Heart left ventricle (tissue), 11 donors: ENCODE results near the gene EEF1A2. TPM values are rescaled to one million over a fixed set of nuclear protein-coding genes. Genes with fewer than 3 reads are reported as not detected.

Experiments used
- polyA plus RNA-seq, 2 donors: library from polyadenylated mRNA; stranded (reverse); fragments of 200-250 nt; gene quantifications; one replicate each; pipeline ENCODE4 v1.2.3, GENCODE V29; 2013
- total RNA-seq, 9 donors: library from RNA; depleted of rRNA in 2 of 9; stranded (reverse); fragments of >200 nt in 2 of 9; fragmentation: NEBNext Ultra II Directional in 3 of 9; extraction: Animal tissue kit (Norgen Biotek cat#: 25700) in 3 of 9; gene quantifications; one replicate each; pipeline versions ENCODE4 v1.1.0 to v1.2.4, GENCODE V29; 2016 to 2023
- donor health status: ischemic (EF 13 %, LVEDD 7.1; RV severe dilation, severe dysfunction).
- donor health status: healthy with polysubstance abuse.
- donor health status: DM: no; HTN: yes; CAD: no.
- donor health status: DM: no; HTN: no; CAD: no.
- donor health status: ischemic (EF 25% LVEDD 5.7; RV mildly dilated, moderate dysfunction).
- donor health status: healthy.
- donor health status: DM: yes; HTN: yes; CAD: no.
- donor health status: PGD.
- donor health status: nonischemic (EF 23%, LVEDD 6.1; RV moderate dilation, normal function).

The EEF1A2 gene
- total and polyA plus RNA-seq, 11 donors: 791 to 1,794 (median 1,345) TPM

Other genes starting within 250 kb of the EEF1A2 start
- gene NKAIN4, start 244.6 kb downstream of the EEF1A2 start, total RNA-seq: not detected
- not detected for gene NKAIN4, start 244.6 kb downstream of the EEF1A2 start, polyA plus RNA-seq
- 10 to 100 TPM; 14.3 to 51.6 (median 29.2) TPM for gene ARFGAP1, start 226.3 kb downstream of the EEF1A2 start, total RNA-seq
- 10 to 100 TPM; 41.8 to 43.8 TPM for gene ARFGAP1, start 226.3 kb downstream of the EEF1A2 start, polyA plus RNA-seq
- gene COL20A1, start 205.9 kb downstream of the EEF1A2 start, total RNA-seq: not detected
- not detected for gene COL20A1, start 205.9 kb downstream of the EEF1A2 start, polyA plus RNA-seq
- gene CHRNA4, start 137.7 kb downstream of the EEF1A2 start, total RNA-seq: 1 to 10 TPM in 2 of 9 donors, under 1 TPM in 2, not detected in 5; 0.16 to 1.5 (median 0.81) TPM
- gene CHRNA4, start 137.7 kb downstream of the EEF1A2 start, polyA plus RNA-seq: under 1 TPM; 0.06 to 0.23 TPM
- gene KCNQ2, start 26.4 kb downstream of the EEF1A2 start, total RNA-seq: 1 to 10 TPM in 2 of 9 donors, under 1 TPM in 2, not detected in 5; 0.06 to 2.6 (median 0.65) TPM
- not detected for gene KCNQ2, start 26.4 kb downstream of the EEF1A2 start, polyA plus RNA-seq
- gene PPDPF, start 21.7 kb upstream of the EEF1A2 start, total RNA-seq: 100 to 1,000 TPM; 182 to 424 (median 235) TPM
- 100 to 1,000 TPM; 318 to 442 TPM for gene PPDPF, start 21.7 kb upstream of the EEF1A2 start, polyA plus RNA-seq
- under 1 TPM in 3 of 9 donors, not detected in 6; 0.10 to 0.29 (median 0.14) TPM for gene PTK6, start 38.3 kb upstream of the EEF1A2 start, total RNA-seq
- gene PTK6, start 38.3 kb upstream of the EEF1A2 start, polyA plus RNA-seq: under 1 TPM in 1 of 2 donors, not detected in 1; 0.04 TPM
- gene SRMS, start 48.7 kb upstream of the EEF1A2 start, total RNA-seq: not detected
- not detected for gene SRMS, start 48.7 kb upstream of the EEF1A2 start, polyA plus RNA-seq
- under 1 TPM in 4 of 9 donors, not detected in 5; 0.16 to 0.23 (median 0.19) TPM for gene FNDC11, start 55.1 kb upstream of the EEF1A2 start, total RNA-seq
- gene FNDC11, start 55.1 kb upstream of the EEF1A2 start, polyA plus RNA-seq: under 1 TPM; 0.08 to 0.14 TPM
- gene HELZ2, start 75.2 kb upstream of the EEF1A2 start, total RNA-seq: 10 to 100 TPM; 10.4 to 34.6 (median 20.9) TPM
- 1 to 10 TPM; 7.2 to 8.8 TPM for gene HELZ2, start 75.2 kb upstream of the EEF1A2 start, polyA plus RNA-seq
- gene GMEB2, start 128.0 kb upstream of the EEF1A2 start, total RNA-seq: 10 to 100 TPM in 1 of 9 donors, 1 to 10 TPM in 8; 4.3 to 10.0 (median 5.9) TPM
- 1 to 10 TPM; 6.3 to 8.6 TPM for gene GMEB2, start 128.0 kb upstream of the EEF1A2 start, polyA plus RNA-seq
- 10 to 100 TPM in 2 of 9 donors, 1 to 10 TPM in 7; 2.9 to 15.6 (median 4.7) TPM for gene STMN3, start 154.3 kb upstream of the EEF1A2 start, total RNA-seq
- 1 to 10 TPM; 5.2 to 6.7 TPM for gene STMN3, start 154.3 kb upstream of the EEF1A2 start, polyA plus RNA-seq
- 10 to 100 TPM in 5 of 9 donors, 1 to 10 TPM in 4; 3.0 to 17.8 (median 10.1) TPM for gene RTEL1, start 159.2 kb upstream of the EEF1A2 start, total RNA-seq
- gene RTEL1, start 159.2 kb upstream of the EEF1A2 start, polyA plus RNA-seq: 1 to 10 TPM; 5.9 to 7.1 TPM
- 1 to 10 TPM in 4 of 9 donors, under 1 TPM in 4, not detected in 1; 0.42 to 5.7 (median 0.92) TPM for gene TNFRSF6B, start 197.6 kb upstream of the EEF1A2 start, total RNA-seq
- 1 to 10 TPM; 2.9 to 6.4 TPM for gene TNFRSF6B, start 197.6 kb upstream of the EEF1A2 start, polyA plus RNA-seq
- 10 to 100 TPM; 27.3 to 47.8 (median 33.8) TPM for gene ARFRP1, start 208.9 kb upstream of the EEF1A2 start, total RNA-seq
- 10 to 100 TPM; 35.9 to 38.0 TPM for gene ARFRP1, start 208.9 kb upstream of the EEF1A2 start, polyA plus RNA-seq
- gene ZGPAT, start 209.0 kb upstream of the EEF1A2 start, total RNA-seq: 10 to 100 TPM; 12.9 to 22.0 (median 18.5) TPM
- 10 to 100 TPM; 27.9 to 34.4 TPM for gene ZGPAT, start 209.0 kb upstream of the EEF1A2 start, polyA plus RNA-seq
- gene LIME1, start 237.6 kb upstream of the EEF1A2 start, total RNA-seq: 1 to 10 TPM in 8 of 9 donors, under 1 TPM in 1; 0.95 to 7.1 (median 3.4) TPM
- gene LIME1, start 237.6 kb upstream of the EEF1A2 start, polyA plus RNA-seq: 1 to 10 TPM; 2.2 to 4.4 TPM
- gene SLC2A4RG, start 240.7 kb upstream of the EEF1A2 start, total RNA-seq: 10 to 100 TPM; 41.4 to 82.5 (median 70.7) TPM
- 10 to 100 TPM; 18.3 to 80.3 TPM for gene SLC2A4RG, start 240.7 kb upstream of the EEF1A2 start, polyA plus RNA-seq